Skin epidermis (tissue), 12 donors: ENCODE results near the gene EXOC2.

Source experiments
- H3K27ac ChIP-seq, 21 experiments: fragments of 200-600 bp; sonication (generic) in 11 of 21; one replicate each; pipeline ENCODE4 v1.5.0; 2020; ENCODE audit warnings: mild to moderate bottlenecking in 3 of 21, inconsistent platforms in 2 of 21, moderate library complexity in 2 of 21
- H3K4me3 ChIP-seq, 7 experiments: fragments of 200-600 bp; sonication (generic) in 2 of 7; one replicate each; pipeline ENCODE4 v1.5.0; 2020; ENCODE audit warnings: inconsistent platforms in 2 of 7, mild to moderate bottlenecking in 2 of 7, moderate library complexity in 1 of 7

EXOC2 gene, protein sequence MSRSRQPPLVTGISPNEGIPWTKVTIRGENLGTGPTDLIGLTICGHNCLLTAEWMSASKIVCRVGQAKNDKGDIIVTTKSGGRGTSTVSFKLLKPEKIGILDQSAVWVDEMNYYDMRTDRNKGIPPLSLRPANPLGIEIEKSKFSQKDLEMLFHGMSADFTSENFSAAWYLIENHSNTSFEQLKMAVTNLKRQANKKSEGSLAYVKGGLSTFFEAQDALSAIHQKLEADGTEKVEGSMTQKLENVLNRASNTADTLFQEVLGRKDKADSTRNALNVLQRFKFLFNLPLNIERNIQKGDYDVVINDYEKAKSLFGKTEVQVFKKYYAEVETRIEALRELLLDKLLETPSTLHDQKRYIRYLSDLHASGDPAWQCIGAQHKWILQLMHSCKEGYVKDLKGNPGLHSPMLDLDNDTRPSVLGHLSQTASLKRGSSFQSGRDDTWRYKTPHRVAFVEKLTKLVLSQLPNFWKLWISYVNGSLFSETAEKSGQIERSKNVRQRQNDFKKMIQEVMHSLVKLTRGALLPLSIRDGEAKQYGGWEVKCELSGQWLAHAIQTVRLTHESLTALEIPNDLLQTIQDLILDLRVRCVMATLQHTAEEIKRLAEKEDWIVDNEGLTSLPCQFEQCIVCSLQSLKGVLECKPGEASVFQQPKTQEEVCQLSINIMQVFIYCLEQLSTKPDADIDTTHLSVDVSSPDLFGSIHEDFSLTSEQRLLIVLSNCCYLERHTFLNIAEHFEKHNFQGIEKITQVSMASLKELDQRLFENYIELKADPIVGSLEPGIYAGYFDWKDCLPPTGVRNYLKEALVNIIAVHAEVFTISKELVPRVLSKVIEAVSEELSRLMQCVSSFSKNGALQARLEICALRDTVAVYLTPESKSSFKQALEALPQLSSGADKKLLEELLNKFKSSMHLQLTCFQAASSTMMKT

DNA sequence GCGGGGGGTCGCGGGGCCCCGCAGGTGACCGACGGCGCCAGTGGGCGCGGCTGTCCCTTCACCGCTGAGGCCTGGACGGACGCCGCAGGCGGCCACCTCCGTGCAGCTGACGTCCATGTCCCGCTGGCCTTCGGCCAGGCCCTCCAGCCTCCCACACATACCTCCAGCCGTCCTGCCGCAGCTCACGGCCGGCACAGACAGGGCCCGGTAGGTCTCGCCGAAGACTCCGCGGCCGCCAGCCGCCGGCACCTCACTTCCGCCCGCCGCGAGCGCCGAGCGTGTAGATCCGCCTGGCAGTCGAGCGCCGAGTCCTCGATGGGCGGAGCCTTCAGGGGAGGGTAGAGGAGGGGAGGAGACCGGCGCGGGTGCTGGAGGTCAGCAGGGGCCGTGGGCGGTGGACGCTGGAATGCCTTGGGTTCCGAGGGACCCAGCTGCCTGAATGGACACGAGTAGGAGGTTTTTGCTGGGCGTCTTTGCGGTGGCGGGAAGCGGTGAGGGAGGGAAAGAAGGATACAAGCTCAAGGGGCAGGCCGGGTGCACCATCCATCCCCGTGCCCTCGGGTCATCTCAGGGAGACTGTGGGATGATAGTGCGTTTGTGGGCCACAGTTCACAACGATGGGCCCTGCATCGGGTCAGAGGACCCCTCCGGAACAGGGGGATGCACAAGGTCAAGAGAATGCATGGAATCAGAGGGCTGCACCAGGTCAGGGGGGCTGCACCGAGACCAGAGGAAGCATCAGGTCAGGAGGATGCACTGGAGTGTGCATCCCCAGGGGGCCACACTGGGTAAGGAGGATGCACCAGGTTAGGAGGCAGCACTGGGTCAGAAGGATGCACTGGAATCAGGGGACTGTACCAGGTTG lies at the start of gene EXOC2:
TSS of gene EXOC2 (minus strand) at position 282 of the 865 bp plus-strand sequence. CDS start 55,321 bp downstream, outside the sequence.
- peak within 1 kb of the TSS; percentile 62 to 96 (median 87) for H3K27ac ChIP-seq
- H3K4me3 ChIP-seq, result peak within 1 kb of the TSS; percentile 80 to 99 (median 92)

DNA sequence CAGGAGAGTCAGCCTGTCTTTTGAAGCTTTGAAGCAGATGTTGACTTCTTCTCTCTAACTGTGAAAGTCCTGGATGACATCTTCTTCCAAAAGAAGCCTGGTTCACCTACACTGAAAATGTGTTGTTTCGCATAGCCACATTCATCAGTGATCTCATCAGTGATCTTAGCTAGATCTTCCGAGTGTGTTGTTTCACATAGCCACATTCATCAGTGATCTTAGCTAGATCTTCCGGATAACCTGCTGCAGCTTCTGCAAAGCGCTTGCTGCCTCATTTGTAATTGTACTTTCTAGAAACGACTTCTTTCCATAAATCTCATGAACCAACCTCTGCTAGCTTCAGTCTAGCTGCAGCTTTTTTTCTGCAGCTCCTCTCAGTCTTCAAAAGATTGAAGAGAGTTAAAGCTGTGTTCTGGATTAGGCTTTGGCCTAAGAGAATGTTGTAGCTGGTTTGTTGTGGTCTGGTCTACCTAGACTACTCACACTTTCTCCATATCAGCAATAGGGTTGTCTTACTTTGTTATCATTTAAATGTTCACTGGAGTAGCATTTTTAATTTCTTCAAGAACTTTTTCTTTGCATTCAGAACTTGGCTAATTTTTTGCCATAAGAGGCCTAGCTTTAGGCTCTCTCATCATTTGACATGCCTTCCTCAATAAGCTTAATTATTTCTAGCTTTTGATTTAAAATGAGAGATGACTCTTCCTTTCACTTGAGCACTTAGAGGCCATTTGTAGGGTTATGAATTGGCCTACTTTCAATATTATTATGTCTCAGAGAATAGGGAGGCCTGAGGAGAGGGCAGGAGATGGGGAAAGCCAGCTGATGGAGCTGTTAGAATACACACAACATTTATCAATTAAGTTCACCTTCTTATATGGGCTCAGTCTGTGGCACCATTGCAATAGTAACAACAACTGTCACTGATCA lies 48.7 kb upstream of the EXOC2 start:
- Histone ChIP-seq H3K27ac (no peak overlapping the region), H3K4me3 (no peak overlapping the region)

DNA sequence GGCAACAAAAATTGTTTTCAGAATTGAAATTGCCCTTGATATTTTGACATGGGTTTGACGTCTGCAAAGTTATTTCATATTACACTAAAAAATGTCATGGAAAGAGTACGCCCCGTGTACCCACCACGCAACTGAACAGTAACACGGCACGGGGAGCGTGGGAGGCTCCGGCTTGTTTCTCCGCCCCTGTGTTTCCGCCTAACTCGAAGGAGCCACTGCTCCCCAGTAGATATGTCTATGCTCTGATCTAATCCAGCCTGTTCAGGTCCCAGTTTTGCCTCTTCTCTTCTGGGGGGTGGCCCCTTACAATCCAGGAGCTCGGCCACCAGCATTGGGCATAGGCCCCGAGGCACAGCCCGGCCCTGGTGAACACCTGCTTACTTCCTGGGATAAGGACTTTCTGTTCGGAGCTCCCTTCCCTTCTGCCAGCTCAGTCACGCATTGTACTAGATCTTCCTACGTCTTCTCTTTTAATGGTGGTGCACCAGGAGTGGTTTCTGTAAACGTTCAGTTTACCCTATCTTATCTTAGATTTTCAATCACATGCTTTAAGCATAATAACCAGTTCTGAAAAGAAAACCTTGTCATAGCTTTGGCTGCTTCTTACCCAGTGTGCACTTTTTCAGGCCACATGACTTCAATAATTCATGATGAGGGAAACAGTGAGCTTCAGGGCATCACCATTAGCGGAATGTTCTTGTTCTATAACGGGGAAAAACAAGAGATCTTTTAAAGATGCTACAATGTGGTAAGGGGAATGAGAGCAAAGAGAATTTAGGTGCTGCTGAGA lies 43.9 kb upstream of the EXOC2 start:
- no peak overlapping the region for H3K27ac ChIP-seq
- H3K4me3 ChIP-seq, result no peak overlapping the region

DNA sequence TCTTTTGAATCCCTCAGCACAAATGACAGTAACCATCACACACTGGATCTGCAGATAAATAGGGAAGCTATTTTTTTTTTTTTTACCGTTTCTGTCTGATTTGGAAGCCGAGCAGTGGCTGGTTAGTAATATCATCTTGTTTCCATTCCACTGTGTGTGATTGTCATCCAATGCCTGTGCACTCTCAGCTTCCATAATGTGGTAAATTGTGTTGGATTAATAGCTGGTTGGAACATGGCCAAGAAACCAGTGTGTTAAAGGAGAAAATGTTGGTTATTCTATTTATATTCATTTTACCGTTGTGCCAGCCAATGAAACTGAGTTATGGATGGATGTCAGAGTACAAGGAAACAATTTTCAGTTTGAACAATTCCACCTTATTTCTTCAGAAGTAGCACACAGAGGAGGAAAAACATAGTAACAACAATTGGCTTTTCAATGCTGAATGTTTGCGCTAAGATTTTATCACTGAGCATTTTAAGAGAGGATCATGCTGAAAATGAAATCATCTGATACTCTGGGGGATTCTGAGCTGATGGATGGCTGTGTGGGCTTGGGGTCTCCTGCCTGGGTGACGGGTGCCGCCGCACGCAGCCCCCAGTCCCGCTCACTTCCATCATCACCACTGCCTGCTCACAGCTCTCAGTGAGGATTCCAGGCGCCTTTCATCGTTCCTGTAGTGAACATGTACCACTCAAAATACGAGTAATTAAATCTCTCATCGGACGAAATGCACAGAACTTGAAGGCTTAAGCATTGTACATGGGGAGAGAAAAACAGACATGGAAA lies 40.7 kb upstream of the EXOC2 start:
- Histone ChIP-seq H3K4me3 (no peak overlapping the region), H3K27ac (no peak overlapping the region)

DNA sequence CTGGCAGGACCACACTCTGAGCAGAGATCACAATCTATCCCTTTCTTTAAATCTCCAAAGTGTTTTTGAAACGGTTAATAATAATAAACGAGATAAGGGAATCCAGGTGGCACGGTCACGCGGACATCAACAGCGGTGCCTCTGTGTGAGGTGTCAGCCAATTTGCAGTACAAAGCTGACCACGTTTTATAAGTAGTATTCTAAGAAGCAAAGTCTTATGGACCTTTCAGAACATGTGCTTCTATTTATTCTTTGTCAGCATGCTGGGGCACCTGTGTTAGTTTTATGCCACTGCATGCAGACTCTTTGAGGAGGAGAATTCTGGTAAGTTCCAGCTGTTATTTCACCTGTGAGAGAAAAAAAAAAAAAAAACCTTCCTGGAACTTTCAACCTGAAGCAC lies 39.0 kb upstream of the EXOC2 start:
- Histone ChIP-seq H3K4me3 (no peak overlapping the region), H3K27ac (no peak overlapping the region)

DNA sequence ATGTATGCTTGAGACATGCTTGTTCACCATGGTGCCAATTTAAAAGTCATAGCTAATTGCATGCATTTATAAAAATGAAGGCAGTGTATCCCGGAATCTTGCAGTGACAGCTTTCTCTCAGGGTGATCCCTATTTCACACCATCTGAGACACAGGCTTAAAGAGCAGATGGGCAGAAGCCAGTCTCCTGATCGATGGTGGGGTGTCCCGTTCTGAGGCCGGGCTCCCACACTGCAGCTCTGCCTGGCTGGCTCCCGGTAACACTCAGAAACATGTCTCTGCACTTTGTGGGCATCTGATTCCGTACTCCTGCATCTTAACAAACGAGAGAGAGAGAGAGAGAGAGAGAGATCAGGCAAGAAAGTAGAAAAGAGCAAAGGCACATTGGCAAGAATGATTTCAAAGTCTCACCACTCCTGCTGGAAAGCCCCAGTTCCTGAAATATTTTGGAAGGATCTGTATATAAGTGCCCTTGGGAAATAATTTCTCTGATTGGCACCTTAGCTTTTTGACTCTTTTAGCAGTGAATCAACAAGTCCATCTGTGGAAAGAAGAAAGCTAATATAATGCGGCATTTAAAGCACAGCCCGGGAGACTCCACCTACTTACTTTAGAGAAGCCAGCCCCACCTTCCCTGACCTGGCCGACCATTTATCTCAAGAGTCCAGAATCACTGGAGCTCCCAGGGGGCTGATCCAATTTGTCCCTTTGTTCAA lies 36.8 kb upstream of the EXOC2 start:
- no peak overlapping the region for H3K27ac ChIP-seq
- H3K4me3 ChIP-seq, result no peak overlapping the region

DNA sequence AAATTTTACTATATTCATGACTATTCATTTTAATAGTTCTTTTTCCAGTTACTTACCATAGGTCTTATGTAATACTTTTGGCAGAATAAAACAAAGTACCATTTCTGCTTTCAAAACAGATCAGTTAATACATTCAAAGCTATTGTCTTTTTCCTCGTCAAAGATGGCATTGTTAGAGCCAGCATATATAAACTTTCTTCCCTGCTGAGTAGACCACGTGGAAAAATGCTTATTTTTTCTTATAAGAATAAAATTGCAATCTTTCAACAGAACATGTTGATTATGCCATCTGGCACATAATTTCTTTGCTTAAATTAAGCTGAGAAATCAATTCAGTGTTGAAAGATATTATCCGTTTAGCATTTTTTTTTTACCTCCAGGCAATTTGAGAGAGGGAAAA lies 34.9 kb upstream of the EXOC2 start:
- no peak overlapping the region for H3K27ac ChIP-seq
- H3K4me3 ChIP-seq, result no peak overlapping the region

DNA sequence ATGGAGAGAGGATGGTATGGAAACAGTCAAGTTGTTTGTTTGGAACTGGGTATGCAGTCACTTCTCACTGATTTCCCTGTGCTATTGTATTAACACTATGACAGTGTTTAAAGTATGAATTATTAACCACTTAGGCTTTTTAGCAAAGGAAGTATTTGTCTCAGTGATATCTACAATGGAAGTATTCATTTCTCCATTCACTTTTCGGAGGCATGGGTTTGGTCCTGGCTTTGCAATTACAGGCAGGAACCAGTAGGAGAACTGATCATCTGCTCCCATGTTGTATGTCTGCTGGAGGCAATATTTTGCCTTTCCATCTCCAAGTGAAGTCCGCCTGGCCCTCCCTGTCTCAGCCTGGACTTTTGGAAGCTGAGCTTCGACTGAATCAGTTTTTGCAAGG lies 30.6 kb upstream of the EXOC2 start:
- no peak overlapping the region for H3K27ac ChIP-seq
- H3K4me3 ChIP-seq, result no peak overlapping the region

DNA sequence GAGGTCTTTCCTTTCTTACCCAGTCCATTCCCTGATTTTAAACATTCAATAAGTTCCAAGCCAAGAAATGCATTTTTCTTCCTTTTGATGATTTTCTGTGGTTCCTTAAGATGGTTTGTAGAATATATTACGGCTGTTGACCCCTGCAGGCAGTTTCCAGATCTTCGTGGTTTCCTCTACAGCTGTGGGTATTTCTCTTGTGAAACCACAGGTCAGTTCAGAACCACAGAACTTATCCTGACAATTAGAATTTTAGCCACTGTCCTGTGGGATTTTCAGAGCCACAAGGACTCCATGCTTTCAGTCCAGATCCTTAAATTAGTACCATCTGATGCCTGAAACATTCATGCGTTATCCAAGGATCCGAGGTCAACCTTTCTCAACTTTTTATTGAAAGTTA lies 29.7 kb upstream of the EXOC2 start:
- H3K4me3 ChIP-seq, result no peak overlapping the region
- H3K27ac ChIP-seq, result no peak overlapping the region

DNA sequence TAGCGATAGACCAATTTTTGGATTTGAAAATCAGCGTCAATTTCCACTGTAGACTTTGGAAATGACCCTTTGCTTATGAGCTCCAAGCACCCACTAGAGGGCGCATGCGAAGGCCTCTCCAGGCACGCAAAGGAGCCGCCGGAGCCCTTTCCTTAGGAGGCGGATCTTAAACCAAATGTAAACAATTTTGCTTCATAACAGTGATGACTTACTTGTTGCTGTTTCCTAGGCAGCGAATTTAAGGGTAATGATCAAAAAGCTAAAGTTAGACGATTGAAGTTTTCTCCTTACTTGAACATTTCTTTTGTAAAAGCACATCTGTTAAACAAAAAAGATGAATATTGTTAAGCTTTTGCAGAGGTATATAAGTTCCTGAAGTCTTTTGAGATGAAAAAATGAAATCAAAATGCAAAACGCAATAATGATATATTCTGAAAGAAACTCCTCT lies 29.2 kb upstream of the EXOC2 start:
- no peak overlapping the region for H3K27ac ChIP-seq
- H3K4me3 ChIP-seq, result no peak overlapping the region

DNA sequence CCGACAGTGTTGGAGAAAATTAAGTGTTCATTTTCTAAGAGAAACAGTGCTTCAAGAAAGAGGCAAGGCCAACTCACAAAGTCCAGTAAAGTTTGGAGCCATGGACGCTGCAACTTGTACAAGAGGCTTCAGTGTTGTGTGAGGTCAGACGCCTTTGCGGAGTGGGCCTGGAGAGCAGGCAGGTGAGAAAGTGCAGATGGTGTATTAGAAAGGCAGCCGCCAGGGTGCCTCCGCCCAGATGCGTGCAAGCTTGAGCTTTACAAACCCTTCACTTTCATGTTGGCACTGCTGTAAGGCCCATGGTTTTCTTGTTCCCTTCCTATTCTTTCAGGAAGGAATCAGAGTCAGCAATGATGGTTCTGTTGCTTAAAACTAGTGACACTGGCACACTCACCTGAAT lies 25.4 kb upstream of the EXOC2 start:
- H3K27ac ChIP-seq, result no peak overlapping the region

DNA sequence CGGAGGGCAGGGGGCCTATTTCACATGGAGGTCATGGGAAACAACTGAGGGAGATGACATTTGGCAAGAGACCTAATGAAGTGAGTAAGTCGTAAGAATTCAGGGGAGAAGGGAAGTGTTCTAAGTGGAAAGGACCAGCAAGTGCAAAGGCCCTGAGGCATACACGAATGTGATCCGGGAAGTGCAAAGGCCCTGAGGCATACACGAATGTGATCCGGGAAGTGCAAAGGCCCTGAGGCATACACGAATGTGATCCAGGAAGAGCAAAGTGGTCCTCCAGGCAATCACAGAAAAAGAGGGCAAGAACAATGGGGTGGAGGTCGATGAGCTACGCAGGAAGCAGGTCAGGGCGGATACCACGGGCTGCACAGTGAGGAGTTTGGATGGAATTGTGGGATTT lies 24.2 kb upstream of the EXOC2 start:
- H3K4me3 ChIP-seq, result no peak overlapping the region
- no peak overlapping the region for H3K27ac ChIP-seq

More for the DNA sequence above, 25.4 kb upstream of the EXOC2 start:
- no peak overlapping the region for H3K4me3 ChIP-seq

DNA sequence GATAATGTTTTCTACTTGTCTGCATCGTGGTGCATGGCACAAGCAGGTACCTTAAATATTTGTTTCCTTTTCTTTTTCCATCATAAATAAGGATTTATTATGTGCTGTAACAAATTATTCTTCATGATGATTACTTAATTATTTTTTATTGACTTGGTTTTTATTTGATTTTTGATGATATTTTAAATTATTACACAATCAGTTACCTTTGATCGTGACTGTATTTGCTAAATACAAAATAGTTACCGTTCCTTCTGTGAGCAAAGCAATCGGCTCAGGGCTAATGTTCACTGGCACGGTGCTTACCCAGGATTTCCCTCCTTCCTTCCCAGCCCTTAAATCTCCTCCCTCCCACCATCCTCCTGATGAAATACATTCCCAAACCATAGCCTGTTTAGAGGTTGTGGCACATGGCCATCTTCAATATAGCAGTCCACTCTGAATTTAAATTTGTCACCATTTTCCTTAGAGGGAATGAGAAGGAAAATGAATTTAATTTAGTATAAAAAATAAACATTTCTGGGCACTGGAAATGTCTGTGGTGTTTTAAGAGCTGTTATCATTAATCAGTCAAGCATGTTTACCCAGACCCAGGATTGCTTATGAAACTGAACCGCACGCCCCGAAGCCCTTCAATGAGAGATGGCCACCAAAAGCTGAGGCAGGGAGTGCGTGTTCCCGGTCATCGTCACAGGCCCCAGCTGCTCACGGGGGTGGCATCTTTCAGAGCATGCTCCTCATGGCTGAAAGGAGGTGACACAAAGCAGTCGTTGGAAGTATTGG lies 23.0 kb upstream of the EXOC2 start:
- no peak overlapping the region for H3K27ac ChIP-seq
- H3K4me3 ChIP-seq, result no peak overlapping the region

DNA sequence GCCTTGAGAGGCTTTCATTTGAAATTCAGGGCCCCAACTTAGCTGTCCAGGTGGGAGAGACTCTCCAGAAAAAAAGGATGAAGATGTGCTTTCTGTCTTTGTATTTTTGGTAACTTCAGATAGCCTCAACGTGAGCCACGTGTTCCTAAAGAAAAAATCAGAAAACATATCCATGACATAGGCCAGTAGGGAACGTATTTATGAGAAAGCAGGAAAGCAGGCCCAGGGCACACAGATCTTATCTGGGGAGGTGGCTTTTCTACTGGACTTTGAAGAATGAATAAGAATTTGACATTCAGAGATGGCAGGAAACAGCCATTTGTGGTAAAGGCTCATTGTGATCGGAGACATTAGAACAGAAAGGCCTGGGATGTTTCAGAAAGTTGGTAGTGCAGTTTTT lies 21.2 kb upstream of the EXOC2 start:
- no peak overlapping the region for H3K27ac ChIP-seq

DNA sequence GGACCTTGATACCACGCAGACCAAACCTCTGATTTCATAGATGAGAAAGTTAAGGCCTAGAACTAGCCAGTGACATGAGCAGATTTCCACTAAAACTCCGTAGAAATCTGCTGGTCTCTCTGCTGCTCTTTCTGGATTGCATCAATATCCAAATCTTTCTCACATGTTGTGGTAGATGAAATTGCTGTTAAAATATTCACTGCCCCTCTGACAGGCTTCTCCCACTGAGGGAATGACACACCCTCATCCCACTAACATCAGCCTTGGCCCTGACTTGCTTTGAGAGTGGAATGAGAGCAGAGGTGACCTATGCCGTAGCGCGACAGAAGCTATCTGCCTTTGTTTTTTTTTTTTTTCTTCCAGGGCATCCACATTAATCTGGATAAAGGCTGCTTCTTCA lies 20.4 kb upstream of the EXOC2 start:
- H3K27ac ChIP-seq, result no peak overlapping the region
- H3K4me3 ChIP-seq, result no peak overlapping the region

More for the DNA sequence above, 21.2 kb upstream of the EXOC2 start:
- H3K4me3 ChIP-seq, result no peak overlapping the region

DNA sequence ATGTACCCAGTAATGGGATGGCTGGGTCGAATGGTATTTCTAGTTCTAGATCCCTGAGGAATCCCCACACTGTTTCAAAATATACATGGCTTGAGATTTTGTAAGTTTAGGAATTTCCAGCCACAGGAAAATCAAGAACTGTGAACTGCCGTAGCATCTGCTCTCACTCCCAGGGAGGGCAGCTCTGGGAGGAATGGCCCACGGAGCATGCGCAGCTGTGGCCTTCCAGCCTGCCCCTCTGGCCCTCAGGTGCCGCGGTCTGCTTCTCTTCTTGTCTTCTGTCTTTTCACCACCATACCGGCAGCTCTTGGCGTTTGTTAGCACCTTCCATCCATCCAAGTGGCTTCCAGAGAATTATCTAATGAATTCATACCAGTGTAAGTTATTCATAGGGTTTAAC lies 19.9 kb upstream of the EXOC2 start:
- no peak overlapping the region for H3K4me3 ChIP-seq
- no peak overlapping the region for H3K27ac ChIP-seq
